Osteoblast (primary cell): Measurements from ENCODE around the gene CNTNAP4. TPM values are rescaled to one million over a fixed set of nuclear protein-coding genes. Genes with fewer than 3 reads are reported as not detected.

Experiments
- DNase-seq: peaks from one replicate; pipeline ENCODE4 v3.0.0; 2011; ENCODE audit warnings: low spot score, mixed read lengths; ENCODE audit not compliant: insufficient read length; ENCODE audit errors: missing footprints
- H2AFZ ChIP-seq: 2 replicates; pipeline ENCODE4 v1.6.0; 2011; ENCODE audit warnings: mild to moderate bottlenecking, low read length
- H3K27ac ChIP-seq: 2 replicates; pipeline ENCODE4 v1.5.1; 2011; ENCODE audit warnings: mild to moderate bottlenecking, low read depth, low read length, moderate library complexity
- H3K27me3 ChIP-seq: 2 replicates; pipeline ENCODE4 v1.6.0; 2012; ENCODE audit warnings: mild to moderate bottlenecking, control low read depth, inconsistent platforms, low read length, moderate library complexity; ENCODE audit not compliant: insufficient read depth
- H3K36me3 ChIP-seq: 2 replicates; pipeline ENCODE4 v1.5.1; 2011; ENCODE audit warnings: mild to moderate bottlenecking, low read length, control low read depth, moderate library complexity; ENCODE audit not compliant: insufficient read depth
- H3K4me1 ChIP-seq: 2 replicates; pipeline ENCODE4 v1.5.1; 2011; ENCODE audit warnings: mild to moderate bottlenecking, low read length, control low read depth, moderate library complexity; ENCODE audit not compliant: insufficient read depth
- H3K4me2 ChIP-seq: 2 replicates; pipeline ENCODE4 v1.6.0; 2011; ENCODE audit warnings: mild to moderate bottlenecking, low read length; ENCODE audit not compliant: insufficient read depth
- H3K4me3 ChIP-seq: fragments of 200-600 bp; sonication (generic); 3 replicates; pipeline ENCODE4 v1.5.1; 2012; ENCODE audit warnings: mild to moderate bottlenecking, low read length, inconsistent platforms; ENCODE audit not compliant: insufficient read depth
- H3K79me2 ChIP-seq: 2 replicates; pipeline ENCODE4 v1.6.0; 2012; ENCODE audit warnings: mild to moderate bottlenecking, low read length, control low read depth, inconsistent platforms; ENCODE audit not compliant: insufficient read depth
- H3K9me3 ChIP-seq: 2 replicates; pipeline ENCODE4 v1.5.1; 2011; ENCODE audit warnings: low read depth, low read length, control low read depth
- H4K20me1 ChIP-seq: 2 replicates; pipeline ENCODE4 v1.6.0; 2012; ENCODE audit warnings: mild to moderate bottlenecking, low read length, control low read depth; ENCODE audit not compliant: insufficient read depth
- CTCF ChIP-seq: IDR thresholded peaks from 2 replicates; pipeline ENCODE4 v1.5.1; 2011; ENCODE audit warnings: mild to moderate bottlenecking, low read depth, low read length, moderate library complexity; ENCODE audit errors: extremely low read depth
- total RNA-seq: library from RNA; depleted of rRNA; stranded (reverse); fragments of >200 nt; gene quantifications from 2 replicates; pipeline ENCODE4 v1.2.3, GENCODE V29; 2012

CNTNAP4 gene
- total RNA-seq, 1 donor, result under 0.01 TPM

DNA sequence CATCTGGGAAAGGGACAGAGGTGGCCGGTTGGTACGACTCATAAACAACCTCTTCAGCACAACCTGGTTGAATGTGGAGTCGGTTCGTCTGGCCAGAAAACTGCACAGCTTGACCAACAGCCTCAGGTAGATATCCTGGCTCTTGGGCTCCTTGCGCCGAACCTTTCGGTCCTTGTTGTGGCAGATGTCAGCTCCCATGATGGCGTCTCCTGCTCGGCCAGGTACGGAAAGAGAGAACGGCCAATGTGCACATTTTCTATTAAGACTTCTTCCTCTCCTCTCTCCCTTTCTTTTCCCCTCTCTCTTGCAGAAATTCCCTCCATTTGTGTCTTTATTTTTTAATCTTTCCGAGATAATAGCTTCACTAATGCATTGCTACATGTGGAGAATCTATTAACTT lies 41.8 kb upstream of the CNTNAP4 start:
- Histone ChIP-seq H2AFZ (no peak overlapping the region), H3K27me3 (no peaks in the 10 kb centered on the region)
- no peak for TF ChIP-seq CTCF

DNA sequence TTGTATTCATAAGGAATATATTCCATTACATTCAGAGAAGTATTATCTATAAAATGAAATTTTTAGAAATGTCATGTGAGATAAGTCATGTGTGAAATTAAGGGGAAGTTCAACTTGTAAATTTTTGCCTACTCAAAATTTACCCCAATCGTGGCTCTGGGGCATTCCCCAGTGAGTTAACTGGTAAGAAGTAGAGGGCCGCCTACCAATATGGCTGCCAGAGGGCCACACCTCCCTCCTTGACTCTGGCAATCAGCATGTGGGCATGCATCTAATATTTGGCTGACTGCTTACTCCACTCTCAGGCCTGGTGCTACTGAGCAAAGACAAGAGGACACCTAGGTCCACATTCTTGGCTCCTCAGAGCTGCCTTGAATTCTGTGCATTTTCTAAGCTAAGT lies 39.7 kb upstream of the CNTNAP4 start:
- no peak for TF ChIP-seq CTCF
- Histone ChIP-seq H4K20me1 (no peaks in the 10 kb centered on the region), H3K9me3 (no peaks in the 10 kb centered on the region), H3K4me3 (no peak overlapping the region), H3K27ac (no peak overlapping the region), H3K79me2 (no peaks in the 10 kb centered on the region), H3K4me2 (no peak overlapping the region), H3K36me3 (no peaks in the 10 kb centered on the region), H3K4me1 (no peaks in the 10 kb centered on the region), H2AFZ (no peak overlapping the region), H3K27me3 (no peaks in the 10 kb centered on the region)
- DNase-seq, result no peak

More for the DNA sequence above, 41.8 kb upstream of the CNTNAP4 start:
- H3K79me2 ChIP-seq, result no peaks in the 10 kb centered on the region
- no peaks in the 10 kb centered on the region for H3K4me1 ChIP-seq
- H3K4me2 ChIP-seq, result no peak overlapping the region
- no peaks in the 10 kb centered on the region for H3K9me3 ChIP-seq
- no peaks in the 10 kb centered on the region for H3K36me3 ChIP-seq
- H3K27ac ChIP-seq, result no peak overlapping the region
- no peaks in the 10 kb centered on the region for H4K20me1 ChIP-seq
- no peak for DNase-seq
- no peak overlapping the region for H3K4me3 ChIP-seq

DNA sequence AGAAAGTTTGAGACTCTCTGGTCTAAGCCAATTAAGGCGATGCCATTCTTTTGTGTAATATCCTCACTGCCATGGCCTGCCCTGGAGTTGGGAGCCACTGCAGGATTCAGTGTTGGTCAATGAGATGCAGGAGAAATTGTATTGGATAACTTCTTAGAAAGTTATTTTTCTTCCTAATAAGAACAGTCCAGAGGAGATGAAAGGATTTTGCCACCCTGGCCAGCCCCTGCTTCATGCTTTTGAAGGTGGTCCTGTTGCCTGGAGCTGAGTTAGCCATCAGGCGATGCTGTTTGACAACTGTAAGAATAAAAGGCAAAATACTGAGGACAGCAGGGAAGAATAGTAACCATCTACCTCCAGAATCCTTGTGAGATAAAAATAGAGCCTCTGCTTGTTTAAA lies 35.4 kb upstream of the CNTNAP4 start:
- H3K79me2 ChIP-seq, result no peaks in the 10 kb centered on the region

DNA sequence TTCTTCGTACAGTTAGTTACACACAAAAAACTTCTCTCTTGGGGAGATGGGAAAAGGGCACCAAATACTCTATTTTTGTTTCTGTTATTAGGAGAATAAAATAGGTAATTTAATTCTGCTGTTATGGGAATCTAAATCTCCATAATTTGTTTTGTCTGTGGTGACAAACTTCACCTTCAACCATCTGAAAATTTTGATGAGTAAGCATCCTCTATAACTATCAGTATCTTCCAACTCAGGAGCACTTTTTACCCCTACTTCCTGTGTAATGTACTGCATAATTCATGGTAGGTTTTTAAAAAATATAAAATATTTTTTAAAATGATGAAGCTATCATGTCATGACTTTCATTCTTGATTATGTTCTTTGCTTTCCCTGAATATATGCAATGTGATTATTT lies 33.6 kb upstream of the CNTNAP4 start:
- Histone ChIP-seq H3K79me2 (no peaks in the 10 kb centered on the region), H3K27ac (no peak overlapping the region), H3K27me3 (no peaks in the 10 kb centered on the region), H4K20me1 (no peaks in the 10 kb centered on the region), H3K36me3 (no peaks in the 10 kb centered on the region), H3K9me3 (no peaks in the 10 kb centered on the region), H3K4me2 (no peak overlapping the region), H2AFZ (no peak overlapping the region), H3K4me1 (no peaks in the 10 kb centered on the region), H3K4me3 (no peak overlapping the region)
- no peak for DNase-seq
- TF ChIP-seq CTCF, result no peak

More for the DNA sequence above, 35.4 kb upstream of the CNTNAP4 start:
- Histone ChIP-seq H3K27me3 (no peaks in the 10 kb centered on the region), H3K4me1 (no peaks in the 10 kb centered on the region), H4K20me1 (no peaks in the 10 kb centered on the region), H3K4me2 (no peak overlapping the region), H3K9me3 (no peaks in the 10 kb centered on the region), H3K36me3 (no peaks in the 10 kb centered on the region), H3K4me3 (no peak overlapping the region), H3K27ac (no peak overlapping the region), H2AFZ (no peak overlapping the region)
- no peak for DNase-seq
- no peak for TF ChIP-seq CTCF
